Measurements from ENCODE around the gene MFAP3. TPM values are rescaled to one million over a fixed set of nuclear protein-coding genes. Genes with fewer than 3 reads are reported as not detected.
A peak's percentile ranks its signal among the peaks of the same experiment; 100 is the strongest.

The MFAP3 gene
- total RNA-seq (10 to 100 TPM; 31.5 to 60.7 TPM), polyA plus RNA-seq (10 to 100 TPM in 1 of 2 donors, 1 to 10 TPM in 1; 1.6 to 28.7 TPM)
- long read RNA-seq, donor 1, transcript MFAP3-212 (3 exons, 643 nt): major isoform, 8 of 8 reads
- long read RNA-seq, donor 1, partial matches to known transcripts: 0 of 8 reads
- long read RNA-seq, donor 1, other reads (novel, unspliced or antisense): 0 of 8 reads
- long read RNA-seq, donor 2, partial matches to known transcripts: 0 of 3 reads
- long read RNA-seq, donor 2, other reads (novel, unspliced or antisense): 0 of 3 reads
- long read RNA-seq, donor 3, partial matches to known transcripts: 0 of 2 reads
- long read RNA-seq, donor 3, other reads (novel, unspliced or antisense): 0 of 2 reads
- long read RNA-seq, donor 4: 0 reads
- long read RNA-seq, donor 5, transcript MFAP3-212 (3 exons, 643 nt): major isoform, 6 of 6 reads
- long read RNA-seq, donor 5, partial matches to known transcripts: 0 of 6 reads
- long read RNA-seq, donor 5, other reads (novel, unspliced or antisense): 0 of 6 reads

DNA sequence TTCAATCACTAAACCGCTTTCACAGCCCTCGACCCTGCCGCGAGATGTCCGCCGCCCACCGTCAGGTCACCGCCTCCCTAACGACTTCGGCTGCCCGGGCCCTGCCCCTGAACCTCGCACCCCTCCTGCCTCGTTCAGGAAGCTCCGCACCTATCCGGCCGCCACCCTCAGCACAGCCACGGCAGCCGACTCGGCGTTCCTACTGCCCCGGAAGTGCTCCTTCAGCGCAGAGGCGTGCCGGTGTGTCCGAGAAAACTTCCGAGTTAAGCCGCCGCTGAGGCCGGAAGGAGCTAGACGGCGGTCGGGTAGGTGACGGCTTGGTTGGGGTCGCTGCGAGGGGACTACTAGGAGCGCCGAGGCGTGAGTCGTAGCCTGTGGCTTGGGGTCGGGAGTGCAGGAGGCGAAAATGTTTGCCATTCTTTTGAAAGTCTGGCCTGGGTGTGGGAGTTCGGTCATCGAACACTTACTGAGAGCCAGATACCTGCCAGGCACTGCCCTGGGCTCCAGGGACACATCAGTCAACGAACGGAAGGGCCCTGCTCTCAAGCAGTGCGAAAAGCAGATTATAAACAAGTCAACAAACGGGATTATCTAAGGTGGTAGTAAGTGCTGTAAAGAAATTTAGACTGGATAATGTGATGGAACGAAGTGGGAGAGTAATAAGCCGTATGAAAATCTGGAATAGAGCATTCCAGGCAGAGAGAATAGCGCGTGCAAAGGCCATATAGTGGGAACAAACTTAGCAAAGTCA is at the start of gene MFAP3, which contains the start of gene FAM114A2:
MFAP3 (plus strand) TSS at position 261 of the 751 bp plus-strand sequence. CDS start 10,756 bp downstream, outside the sequence.
FAM114A2 (minus strand) TSS at position 204 of the 751 bp plus-strand sequence. CDS start 3,957 bp downstream, outside the sequence.
- Histone ChIP-seq H3K4me3 (peak within 1 kb of the TSS; percentile 76), H3K9me3 (ENCODE audit: control insufficient read depth in 4 of 4, insufficient read depth in 3 of 4, low read length in 3 of 4) (no peaks in the 10 kb centered on the region), H3K27me3 (ENCODE audit: control insufficient read depth in 3 of 3, insufficient read depth in 3 of 3, low read length in 2 of 3) (no peaks in the 10 kb centered on the region), H3K4me1 (ENCODE audit: control insufficient read depth in 5 of 5, insufficient read depth in 5 of 5, low read length in 5 of 5) (peaks cover 0 to 23% (median 12%) of the 10 kb centered on the region in 5 donors), H3K27ac (ENCODE audit: low read depth in 1 of 2, low read length in 1 of 2) (peak within 1 kb of the TSS; percentile 87 to 91), H3K9ac (ENCODE audit: insufficient read depth in 1 of 2, low read length in 2 of 2) (peak within 1 kb of the TSS; percentile 83 to 98), H3K36me3 (ENCODE audit: control insufficient read depth in 4 of 4, insufficient read depth in 4 of 4, low read length in 4 of 4) (peaks cover 0 to 8% (median under 1%) of the 10 kb centered on the region in 4 donors)
- peak; percentile 99 for ATAC-seq (ENCODE audit: insufficient read depth, low FRiP score)
- peak; percentile 90 to 91 (median 90) for DNase-seq
- WGBS, 2 donors: 1% methylated on average over 51 of the region's 51 CpGs
- TF ChIP-seq, protein P1, sequence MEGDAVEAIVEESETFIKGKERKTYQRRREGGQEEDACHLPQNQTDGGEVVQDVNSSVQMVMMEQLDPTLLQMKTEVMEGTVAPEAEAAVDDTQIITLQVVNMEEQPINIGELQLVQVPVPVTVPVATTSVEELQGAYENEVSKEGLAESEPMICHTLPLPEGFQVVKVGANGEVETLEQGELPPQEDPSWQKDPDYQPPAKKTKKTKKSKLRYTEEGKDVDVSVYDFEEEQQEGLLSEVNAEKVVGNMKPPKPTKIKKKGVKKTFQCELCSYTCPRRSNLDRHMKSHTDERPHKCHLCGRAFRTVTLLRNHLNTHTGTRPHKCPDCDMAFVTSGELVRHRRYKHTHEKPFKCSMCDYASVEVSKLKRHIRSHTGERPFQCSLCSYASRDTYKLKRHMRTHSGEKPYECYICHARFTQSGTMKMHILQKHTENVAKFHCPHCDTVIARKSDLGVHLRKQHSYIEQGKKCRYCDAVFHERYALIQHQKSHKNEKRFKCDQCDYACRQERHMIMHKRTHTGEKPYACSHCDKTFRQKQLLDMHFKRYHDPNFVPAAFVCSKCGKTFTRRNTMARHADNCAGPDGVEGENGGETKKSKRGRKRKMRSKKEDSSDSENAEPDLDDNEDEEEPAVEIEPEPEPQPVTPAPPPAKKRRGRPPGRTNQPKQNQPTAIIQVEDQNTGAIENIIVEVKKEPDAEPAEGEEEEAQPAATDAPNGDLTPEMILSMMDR (IDR thresholded peaks at IDR 0.05; ENCODE audit: control extremely low read depth, extremely low read depth): no peak

DNA sequence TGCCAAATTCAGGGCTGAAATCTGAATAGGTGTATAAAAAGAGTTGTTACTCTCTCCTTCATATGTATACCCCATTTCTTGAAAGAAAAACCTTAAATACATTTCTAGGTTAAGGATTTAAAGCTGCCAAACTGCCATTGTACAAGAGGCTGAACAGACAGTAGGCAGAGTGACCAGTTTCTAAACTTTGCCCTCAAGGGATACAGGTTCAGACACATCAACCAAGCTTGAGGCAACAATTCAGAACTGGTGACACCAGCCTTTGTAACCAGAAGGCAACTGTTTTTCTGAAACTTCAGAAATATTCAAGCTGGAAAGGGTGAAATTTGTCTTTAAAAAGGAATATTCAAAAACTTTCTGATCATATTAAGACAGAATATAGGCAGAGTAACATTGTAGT is 47.6 kb upstream of the MFAP3 start:
- Histone ChIP-seq H3K4me3 (no peak overlapping the region), H3K36me3 (ENCODE audit: control insufficient read depth in 4 of 4, insufficient read depth in 4 of 4, low read length in 4 of 4) (peaks cover 3 to 11% (median 6%) of the 10 kb centered on the region in 4 donors), H3K27me3 (ENCODE audit: control insufficient read depth in 3 of 3, insufficient read depth in 3 of 3, low read length in 2 of 3) (no peaks in the 10 kb centered on the region), H3K9me3 (ENCODE audit: control insufficient read depth in 4 of 4, insufficient read depth in 3 of 4, low read length in 3 of 4) (no peaks in the 10 kb centered on the region), H3K4me1 (ENCODE audit: control insufficient read depth in 5 of 5, insufficient read depth in 5 of 5, low read length in 5 of 5) (no peaks in the 10 kb centered on the region), H3K9ac (ENCODE audit: insufficient read depth in 1 of 2, low read length in 2 of 2) (no peak overlapping the region), H3K27ac (ENCODE audit: low read depth in 1 of 2, low read length in 1 of 2) (no peak overlapping the region)
- TF ChIP-seq, protein P1 (IDR thresholded peaks at IDR 0.05; ENCODE audit: control extremely low read depth, extremely low read depth): no peak
- DNase-seq: no peak
- ATAC-seq (ENCODE audit: insufficient read depth, low FRiP score): no peak

DNA sequence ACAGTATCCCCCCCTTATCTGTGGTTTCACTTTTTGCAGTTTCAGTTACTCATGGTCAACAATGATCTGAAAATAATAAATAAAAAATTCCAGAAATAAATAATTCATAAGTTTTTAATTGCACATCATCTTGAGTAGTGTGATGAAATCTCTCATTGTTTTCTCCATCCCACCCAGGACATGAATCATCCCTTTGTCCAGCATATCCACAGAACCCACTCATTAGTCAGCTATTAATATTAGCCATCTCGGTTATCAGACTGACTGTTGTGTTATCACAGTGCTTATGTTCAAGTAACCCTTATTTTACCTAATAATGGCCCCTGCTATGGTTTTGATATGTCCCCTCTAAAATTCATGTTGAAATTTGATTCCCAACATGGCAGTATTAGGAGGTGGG is 40.8 kb upstream of the MFAP3 start:
- Histone ChIP-seq H3K4me3 (no peak overlapping the region), H3K27me3 (ENCODE audit: control insufficient read depth in 3 of 3, insufficient read depth in 3 of 3, low read length in 2 of 3) (no peaks in the 10 kb centered on the region), H3K4me1 (ENCODE audit: control insufficient read depth in 5 of 5, insufficient read depth in 5 of 5, low read length in 5 of 5) (peaks cover 0 to 16% (median 6%) of the 10 kb centered on the region in 5 donors), H3K9me3 (ENCODE audit: control insufficient read depth in 4 of 4, insufficient read depth in 3 of 4, low read length in 3 of 4) (no peaks in the 10 kb centered on the region), H3K36me3 (ENCODE audit: control insufficient read depth in 4 of 4, insufficient read depth in 4 of 4, low read length in 4 of 4) (peaks cover 0 to 28% (median 4%) of the 10 kb centered on the region in 4 donors), H3K9ac (ENCODE audit: insufficient read depth in 1 of 2, low read length in 2 of 2) (no peak overlapping the region), H3K27ac (ENCODE audit: low read depth in 1 of 2, low read length in 1 of 2) (no peak overlapping the region)
- ATAC-seq (ENCODE audit: insufficient read depth, low FRiP score): no peak
- DNase-seq: no peak
- WGBS, 2 donors: 71 to 77% methylated on average over 1 of the region's 1 CpG
- TF ChIP-seq, protein P1 (IDR thresholded peaks at IDR 0.05; ENCODE audit: control extremely low read depth, extremely low read depth): no peak
